ENCODE results near the gene FBN3.

Gene FBN3

DNA sequence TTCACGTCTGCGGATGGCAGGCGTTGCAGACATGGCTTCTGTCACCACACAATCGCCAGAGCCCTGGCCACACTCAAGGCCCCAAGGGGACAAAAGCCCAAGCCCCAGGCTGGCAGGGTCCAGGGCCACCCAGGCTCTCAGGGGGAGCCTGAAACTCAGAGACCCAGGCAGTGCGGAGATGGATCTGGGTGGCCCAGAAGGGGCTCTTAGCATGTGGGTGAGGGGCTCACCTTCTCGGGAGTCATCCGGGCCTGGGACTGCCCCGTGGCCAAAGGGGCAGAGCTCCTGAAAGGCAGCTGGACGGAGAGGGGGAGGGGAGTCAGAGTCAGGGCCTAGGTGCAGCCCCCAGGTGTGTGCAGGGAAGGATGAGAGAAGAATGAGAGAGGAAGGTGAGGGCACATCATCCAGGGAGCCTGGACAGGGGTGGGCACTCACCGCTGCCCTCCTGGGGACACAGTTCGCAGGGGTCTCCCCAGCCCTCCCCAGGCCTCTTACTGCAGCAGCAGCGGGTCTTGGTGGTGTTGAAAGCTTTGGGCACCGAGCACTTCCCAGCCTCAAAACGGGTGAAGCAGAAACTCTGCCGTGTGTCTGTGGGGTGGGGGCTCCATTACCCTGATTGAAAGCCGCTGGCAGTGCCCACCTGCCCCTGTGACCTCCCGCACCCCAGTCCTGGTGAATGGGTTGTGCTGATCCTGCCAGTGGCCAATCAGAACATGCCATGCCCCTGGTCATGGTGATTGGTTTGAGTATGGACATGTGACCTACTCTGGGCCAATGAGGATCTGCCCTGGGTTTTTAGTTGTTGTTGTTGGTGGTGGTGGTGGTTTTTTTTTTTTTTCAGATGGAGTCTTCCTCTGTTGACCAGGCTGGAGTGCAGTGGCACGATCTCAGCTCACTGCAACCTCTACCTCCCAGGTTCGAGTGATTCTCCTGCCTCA lies 59.5 kb downstream of the FBN3 start:
- DNase-seq (ENCODE audit: low read depth, low spot score), result no peak

DNA sequence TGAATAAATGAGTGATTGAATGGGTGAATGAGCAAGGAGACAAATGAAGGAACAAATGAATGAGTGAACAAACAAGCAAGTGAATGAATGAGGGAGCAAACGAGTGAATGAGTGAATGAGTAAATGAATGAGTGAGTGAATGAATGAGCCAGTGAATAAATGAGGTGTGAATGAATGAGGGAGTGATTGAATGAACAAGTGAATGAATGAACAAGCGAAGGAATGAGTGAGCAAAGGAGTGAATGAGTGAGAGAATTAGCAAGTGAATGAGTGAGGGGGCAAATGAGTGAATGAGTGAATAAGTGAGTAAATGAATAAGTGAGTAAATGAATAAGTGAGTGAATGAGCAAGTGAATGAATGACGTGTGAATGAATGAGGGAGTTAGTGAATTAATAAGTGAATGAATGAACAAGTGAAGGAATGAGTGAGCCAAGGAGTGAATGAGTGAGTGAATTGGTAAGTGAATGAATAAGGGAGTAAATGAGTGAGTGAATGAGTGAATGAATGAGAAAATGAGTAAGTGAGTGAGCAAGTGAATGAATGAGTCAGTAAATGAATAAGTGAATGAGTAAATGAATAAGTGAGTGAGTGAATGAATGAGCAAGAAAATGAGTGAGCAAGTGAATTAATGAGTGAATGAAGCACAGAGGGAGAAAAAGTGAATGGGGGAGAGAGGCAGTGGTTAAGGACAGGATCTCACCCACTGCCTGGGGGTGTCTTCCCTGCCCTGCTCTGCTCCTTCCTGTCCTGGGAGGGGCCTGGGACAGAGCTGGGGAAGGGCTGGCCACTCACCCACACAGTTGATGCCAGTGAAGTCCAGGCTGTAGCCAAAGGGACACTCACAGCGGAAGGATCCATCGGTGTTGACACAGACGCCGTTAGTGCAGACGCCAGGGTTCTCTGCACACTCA lies 60.4 kb downstream of the FBN3 start:
- DNase-seq (ENCODE audit: low read depth, low spot score), result no peak

DNA sequence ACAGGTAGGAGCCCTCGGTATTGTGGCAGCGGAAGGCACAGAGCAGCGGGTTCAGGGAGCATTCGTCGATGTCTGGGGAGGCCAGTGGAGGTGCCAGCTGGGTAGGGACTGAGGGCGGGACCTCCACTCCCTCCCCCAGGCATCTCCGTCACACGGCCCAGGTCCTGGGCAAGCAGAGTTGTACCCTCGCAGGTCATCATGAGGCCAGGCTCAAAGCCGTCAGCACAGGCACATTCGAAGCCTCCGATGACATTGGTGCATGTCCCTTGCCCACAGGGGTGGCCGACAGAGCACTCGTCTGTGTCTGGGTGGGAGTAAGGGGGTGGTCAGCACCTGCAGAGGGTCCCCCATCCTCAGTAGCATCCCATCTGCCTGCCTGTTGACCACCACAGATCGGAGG lies 61.5 kb downstream of the FBN3 start:
- DNase-seq (ENCODE audit: low read depth, low spot score), result no peak

DNA sequence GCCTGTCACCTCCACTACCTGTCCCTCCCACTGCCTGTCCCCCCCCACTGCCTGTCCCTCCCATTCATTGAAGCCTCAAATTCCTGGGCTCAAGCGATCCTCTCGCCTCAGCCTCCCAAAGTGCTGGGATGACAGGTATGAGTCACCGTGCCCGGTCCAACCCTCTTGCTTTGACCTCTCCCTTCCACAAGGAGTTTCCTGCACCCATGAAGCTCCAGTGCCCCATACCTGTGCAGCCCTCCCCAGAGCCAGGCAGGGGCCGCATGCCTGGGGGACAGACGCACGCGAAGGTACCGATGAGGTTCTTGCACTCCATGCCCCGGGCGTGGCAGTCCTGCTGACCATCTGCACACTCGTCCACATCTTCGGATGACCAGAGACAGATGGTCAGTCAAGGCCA lies 62.5 kb downstream of the FBN3 start:
- DNase-seq (ENCODE audit: low read depth, low spot score), result no peak

DNA sequence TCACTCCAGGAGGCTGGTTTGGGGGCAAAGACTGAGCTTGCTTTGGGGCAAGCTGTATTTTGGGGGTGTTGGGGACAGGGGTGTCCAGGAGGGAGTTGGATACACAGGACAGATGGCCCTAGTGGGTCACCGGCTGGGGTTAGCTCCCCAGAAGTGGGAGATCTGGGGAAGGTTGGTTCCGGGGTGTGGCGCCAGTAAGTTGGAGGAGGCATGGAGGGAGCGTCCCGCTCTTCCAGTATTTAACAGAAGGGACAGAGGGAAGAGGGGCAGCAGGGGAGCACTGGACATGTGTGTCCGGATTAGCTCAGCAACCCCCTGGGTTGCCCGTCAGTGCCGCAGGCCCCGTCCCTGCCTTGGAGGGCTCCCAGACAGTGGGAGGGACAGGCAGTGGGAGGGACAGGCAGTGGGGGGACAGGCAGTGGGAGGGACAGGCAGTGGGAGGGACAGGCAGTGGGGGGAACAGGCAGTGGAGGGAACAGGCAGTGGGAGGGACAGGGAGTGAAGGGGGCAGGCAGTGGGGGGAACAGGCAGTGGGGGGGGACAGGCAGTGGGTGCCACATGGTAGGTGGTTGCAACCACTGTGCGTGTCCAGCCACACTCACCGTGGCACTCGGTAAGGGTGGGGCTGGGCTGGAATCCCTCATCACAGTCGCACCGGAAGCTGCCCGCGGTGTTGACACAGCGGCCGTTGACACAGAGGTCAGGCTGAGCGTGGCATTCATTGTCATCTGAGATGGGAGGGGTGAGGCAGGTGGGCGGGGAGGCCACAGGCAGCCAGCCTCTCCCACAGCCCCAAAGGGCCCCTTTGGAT lies 63.6 kb downstream of the FBN3 start:
- no peak for DNase-seq (ENCODE audit: low read depth, low spot score)

DNA sequence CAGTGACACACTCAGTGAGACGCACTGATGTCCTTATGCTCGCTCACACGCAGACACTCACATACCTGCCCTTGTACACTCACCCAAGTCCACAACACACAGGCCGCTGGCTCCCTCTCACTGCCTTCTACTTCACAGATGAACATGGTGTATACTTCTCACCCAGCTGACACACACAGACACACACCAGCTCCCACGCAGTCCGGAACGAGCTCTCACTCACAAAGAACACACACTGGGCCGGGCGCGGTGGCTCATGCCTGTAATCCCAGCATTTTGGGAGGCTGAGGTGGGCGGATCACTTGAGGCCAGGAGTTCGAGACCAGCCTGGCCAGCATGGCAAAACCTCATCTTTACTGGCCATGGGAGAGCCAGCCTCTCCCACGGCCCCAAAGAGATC lies 65.2 kb downstream of the FBN3 start:
- DNase-seq (ENCODE audit: low read depth, low spot score), result no peak

DNA sequence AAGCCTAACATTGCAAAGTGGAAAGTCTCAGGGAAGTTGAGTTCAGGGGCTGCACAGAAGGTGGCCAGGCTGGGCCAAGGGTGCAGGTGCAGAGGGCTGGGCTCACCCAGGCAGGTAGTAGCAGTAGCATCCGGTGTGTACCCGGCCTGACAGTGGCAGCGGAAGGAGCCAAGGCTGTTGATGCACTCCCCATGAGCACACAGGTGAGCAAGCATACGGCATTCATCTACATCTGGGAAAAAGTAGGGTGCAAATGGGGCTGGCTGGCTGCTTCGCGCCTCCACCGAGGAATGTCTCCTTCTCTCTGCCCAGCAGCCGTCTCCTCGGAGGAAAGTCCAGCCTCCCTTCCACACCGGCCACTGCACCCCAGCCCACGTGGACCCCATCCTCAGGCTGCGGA lies 66.3 kb downstream of the FBN3 start:
- no peak for DNase-seq (ENCODE audit: low read depth, low spot score)

DNA sequence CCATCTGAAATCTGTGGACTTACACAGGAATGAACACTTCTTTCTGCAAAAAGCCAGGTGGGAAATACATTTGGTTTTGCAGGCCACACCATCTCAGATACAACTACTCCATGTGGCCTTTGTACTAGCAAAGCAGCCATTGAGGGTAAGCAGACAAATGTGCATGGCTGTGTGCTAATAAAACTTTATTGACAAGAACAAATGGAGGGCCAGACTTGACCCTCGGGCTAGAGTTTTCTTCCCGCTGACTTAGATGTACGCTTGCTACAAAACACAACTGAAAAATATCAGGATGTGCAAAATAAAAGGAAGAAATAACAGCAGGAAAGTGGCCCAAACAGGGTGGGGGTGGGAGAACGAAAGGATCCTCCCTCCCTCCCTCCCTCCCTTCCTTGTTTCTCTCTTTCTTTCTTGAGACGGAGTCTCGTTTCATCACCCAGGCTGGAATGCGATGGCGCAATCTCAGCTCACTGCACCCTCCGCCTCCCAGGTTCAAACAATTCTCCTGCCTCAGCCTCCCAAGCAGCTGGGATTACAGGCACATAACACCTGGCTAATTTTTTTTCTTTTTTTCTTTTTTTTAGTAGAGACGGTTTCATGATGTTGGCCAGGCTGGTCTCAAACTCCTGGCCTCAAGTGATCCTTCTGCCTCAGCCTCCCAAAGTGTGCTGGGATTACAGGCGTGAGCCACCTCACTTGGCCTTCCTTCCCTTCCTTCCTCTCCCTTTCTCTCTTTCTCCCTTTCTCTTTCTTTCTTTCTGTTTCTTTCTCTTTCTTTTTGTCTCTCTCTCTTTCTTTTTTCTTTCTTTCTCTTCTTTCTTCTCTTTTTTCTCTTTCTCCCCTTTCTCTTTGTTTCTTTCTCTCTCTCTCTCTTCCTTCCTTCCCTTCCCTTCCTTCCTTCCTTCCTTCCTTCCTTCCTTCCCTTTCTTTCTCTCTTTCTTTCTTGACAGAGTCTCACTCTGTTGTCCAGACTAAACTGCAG lies 67.5 kb downstream of the FBN3 start:
- no peak for DNase-seq (ENCODE audit: low read depth, low spot score)

DNA sequence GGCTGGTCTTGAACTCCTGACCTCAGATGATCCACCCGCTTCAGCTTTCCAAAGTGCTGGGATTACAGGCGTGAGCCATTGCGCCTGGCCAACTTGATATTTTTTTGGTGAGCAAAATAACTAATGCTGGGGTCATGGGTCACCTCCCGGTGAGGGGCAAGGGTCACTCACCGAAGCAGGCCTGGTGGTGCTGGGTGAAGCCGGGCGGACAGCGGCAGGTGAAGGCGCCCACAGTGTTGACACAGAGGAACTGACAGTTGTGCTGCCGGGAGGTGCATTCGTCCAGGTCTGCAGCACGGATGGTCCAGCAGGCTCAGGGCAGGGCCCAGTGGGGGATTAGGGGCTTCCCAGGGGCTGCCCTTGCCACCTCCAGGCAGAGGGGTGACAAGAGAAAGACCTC lies 68.6 kb downstream of the FBN3 start:
- no peak for DNase-seq (ENCODE audit: low read depth, low spot score)

DNA sequence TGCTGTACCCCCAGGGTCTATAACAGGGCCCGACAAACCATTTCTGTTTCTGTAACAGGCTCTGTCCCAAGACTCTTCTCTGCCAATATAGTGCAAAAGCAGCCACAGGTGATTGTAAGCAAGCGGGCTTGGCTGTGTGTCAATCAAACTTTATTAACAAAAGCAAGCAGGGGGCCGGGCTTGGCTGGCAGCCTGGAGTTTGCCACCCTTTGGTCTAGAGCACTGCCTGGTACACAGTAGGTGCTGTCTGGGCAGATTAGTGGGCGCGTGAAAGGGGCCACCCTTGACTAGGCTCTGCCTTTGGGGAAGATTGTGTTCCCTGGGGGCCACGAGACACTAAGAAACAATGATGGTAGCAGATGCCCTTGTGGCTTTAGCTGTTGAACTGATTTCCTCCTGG lies 69.4 kb downstream of the FBN3 start:
- no peak for DNase-seq (ENCODE audit: low read depth, low spot score)

DNA sequence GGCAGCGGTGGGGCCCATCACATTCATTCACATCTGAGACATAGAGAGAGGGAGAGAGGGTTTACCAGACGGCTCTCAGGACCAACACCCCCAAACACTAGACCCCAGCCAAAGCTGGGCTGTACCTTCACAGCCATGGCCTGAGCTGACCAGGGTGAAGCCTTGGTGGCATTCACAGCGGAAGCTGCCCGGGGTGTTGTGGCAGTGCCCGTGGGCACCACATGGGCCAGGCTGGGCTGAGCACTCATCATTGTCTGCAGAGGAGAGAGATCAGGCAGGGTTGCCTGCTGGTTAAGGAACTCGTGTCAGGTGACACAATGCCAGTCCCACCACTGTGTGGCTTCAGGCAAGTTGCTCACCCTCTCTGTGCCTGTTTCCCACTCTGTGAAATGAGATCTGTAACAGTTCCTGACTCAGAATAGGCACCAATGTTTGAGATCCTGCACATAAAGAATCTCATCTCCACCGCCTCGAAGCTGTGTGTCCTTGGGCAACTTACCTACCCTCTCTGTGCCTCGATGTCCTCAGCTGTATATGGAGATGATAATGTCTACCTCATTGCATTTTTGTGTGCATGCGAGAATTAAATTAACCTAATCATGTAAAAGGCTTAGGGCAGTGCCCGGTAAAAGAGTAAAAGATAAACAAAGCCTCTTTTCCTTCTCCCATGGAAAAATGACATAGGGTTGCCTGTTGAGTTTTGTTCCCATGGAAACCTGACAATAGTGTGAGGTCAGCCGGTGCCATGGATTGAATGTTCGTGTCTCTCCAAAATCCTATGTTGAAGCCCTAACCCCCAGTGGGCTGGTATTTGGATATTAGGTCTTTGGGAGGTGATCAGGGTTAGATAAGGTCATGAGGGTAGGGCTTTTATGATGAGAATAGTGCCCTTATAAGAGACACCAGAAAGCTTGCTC lies 74.0 kb downstream of the FBN3 start:
- DNase-seq (ENCODE audit: low read depth, low spot score), result no peak

DNA sequence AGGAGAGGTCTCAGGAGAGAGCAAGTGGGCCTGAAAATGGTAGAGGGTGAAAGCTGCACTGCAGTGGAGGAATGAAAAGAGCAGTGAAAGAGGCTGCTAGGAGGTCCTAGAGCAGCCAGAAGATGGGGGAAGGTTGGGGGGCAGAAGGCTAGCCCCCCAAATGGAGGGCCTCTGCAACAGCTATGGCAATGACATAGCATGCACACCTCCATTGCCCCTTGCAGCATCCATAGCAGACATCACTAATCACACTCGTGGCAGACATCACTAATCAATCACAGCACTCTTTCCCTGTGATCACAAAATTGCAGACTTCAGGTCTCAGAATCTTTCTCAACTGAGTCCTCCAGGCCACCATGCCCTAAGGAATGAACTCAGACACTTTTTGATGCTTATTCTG lies 74.9 kb downstream of the FBN3 start:
- DNase-seq (ENCODE audit: low read depth, low spot score), result no peak

DNA sequence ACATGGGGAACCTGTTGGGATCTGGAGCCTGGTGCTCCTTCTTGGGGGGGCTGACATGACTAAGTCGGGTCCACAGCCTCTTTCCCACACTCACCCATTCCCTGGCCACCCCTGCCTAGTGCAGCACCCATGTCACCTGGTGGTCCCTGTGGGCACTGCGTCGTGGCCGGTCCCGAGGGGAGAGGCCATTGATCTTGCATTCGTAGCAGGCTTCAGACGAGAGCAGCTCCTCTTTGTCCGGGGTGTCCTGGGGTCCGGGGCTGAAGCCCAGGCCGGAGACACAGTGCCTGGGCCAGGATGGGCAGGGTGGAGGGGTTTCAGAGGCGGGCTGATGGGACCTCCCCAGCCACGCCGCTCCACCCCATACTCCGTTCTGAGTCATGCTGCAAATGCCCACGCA lies 77.5 kb downstream of the FBN3 start:
- no peak for DNase-seq (ENCODE audit: low read depth, low spot score)

DNA sequence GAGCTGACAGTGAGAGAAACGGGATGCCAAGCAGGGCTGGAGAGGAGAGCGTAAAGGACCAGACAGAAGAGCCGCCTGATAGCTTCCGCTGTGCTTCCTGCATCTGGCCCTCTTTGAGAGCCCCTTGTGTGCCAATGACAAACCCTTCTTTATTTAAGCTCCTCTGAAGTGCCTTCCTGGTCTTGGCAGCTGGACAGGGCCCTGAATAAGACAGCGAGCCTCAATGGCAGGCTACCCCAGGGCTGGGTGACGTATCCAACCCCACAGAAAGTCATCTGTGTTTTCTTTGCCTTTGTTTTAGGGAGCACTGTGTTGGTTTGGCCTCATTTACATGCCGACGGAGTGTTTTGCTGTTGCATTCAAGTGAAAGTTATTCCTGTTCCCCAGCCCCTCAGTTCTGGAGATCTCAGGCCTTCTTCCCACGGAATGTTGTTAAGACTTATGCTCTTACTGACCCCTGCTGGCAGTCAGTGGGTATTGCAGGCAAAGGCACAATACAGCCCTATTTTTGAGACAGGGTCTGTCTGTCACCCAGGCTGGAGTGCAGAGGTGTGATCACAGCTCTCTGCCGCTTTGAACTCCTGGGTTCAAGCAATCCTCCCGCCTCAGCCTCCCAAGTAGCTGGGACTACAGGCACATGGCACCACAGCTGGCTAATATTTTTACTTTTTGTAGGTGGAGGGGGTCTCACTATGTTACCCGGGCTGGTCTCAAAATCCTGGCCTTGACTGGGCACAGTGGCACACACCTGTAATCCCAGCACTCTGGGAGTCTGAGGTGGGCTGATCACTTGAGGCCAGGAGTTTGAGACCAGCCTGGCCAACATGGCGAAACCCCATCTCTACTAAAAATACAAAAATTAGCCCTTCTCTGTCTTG lies 80.1 kb downstream of the FBN3 start:
- DNase-seq (ENCODE audit: low read depth, low spot score), result no peak

DNA sequence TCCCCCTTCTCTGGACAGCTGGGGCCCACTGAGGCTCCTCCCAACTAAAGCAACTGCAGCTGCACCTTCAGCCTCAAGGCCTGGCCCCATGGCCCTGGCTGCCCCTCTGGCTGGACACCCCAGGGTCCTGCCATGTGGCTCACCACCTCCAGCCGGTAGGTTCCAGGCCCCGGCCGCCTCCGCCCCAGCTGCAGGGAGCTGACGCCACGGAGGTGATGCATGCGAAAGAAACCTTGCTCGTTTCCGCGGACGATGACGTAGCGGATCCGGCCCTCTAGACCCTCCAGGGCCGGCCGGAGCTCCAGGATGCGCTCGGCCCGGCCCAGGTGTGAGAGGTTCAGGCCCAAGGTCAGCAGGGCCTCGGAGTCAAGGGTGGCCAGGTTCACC lies 83.5 kb downstream of the FBN3 start:
- no peak for DNase-seq (ENCODE audit: low read depth, low spot score)

DNA sequence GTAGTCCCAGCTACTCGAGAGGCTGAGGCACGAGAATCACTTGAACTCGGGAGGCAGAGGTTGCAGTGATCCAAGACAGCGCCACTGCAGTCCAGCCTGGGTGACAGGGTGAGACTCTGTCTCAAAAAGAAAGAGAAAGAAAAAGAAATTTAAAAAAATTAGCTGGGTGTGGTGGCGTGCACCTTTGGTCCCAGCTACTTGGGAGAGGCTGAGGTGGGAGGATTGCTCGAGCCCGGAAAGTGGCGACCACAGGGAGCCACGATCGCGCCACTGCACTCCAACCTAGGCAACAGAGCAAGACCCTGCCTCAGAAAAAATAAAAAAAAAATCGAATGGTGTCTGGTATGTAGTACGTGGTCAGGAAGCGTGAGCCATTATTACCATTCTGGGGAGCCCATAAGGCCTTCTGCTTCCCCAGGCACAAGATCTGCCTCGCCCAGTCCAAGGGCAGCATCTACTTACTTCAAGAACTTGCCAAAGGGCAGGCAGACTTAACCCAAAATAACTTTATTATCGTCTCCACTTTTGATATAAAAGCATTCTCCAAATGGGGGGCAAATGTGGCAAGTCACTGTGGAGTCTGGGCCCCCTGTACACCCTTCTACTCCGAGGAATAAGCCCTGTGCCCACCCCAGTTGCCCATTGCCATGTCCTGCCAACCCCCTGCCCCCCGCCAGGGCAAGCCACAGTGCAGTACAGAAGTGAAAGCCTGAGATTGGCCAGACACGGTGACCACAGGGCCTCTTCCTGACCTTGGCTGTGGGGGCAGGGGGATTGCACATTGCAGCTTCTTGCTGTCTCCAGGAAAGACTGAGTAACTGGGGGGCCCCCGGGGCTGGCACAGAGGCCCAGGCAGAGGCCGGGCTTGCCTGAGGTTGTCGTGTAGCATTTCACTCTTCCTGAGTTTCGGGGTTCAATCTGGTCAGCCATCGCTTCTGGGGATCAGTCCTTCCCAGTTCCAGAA lies 84.2 kb downstream of the FBN3 start:
- no peak for DNase-seq (ENCODE audit: low read depth, low spot score)

DNA sequence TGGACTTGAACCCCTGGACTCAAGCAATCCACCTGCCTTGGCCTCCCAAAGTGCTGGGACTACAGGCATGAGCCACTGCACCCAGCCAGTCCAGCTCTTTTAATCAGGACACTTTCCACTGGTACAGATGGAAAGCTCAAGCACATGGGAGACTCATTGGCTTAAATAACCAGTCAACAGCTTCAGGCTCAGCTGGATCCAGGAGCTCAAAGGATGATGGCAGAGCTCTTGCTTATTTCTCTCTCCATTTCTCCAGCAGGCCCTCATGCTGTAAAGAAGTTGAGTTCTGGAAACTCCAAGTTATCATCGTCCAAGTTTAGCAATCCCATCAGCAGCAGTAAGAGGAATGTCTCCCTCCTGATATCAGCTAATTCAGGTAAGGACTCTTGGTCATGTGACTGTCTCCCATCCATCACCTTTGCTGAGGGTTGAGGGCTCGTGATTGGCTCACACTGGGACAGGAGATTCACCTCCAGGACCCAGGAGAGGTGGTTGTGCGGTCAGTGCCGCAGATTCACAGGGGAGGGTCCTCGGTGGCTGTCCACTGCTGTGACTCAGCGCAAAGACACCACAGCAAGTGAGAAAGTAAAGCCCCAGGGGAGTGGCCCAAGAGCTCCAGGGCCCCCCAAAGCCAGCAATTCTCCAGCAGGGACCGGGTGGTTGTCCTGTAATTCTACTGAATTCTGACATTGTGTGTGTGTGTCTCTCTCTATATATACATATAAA lies 91.7 kb downstream of the FBN3 start:
- no peak for DNase-seq (ENCODE audit: low read depth, low spot score)

Measured in activated naive CD8-positive, alpha-beta T cell treated with anti-CD3 and anti-CD28 coated beads, Interleukin-2, amount 50 U/mL, for 16 hours (primary cell).